Gastroesophageal sphincter (tissue), 4 donors: ENCODE results near the gene SUCLG2. TPM values are rescaled to one million over a fixed set of nuclear protein-coding genes. Genes with fewer than 3 reads are reported as not detected.
A peak's percentile ranks its signal among the peaks of the same experiment; 100 is the strongest.

ENCODE experiments used
- ATAC-seq: fragments of 150-250 bp; one replicate; pipeline ENCODE4 v1.9.1; 2016; ENCODE audit warnings: mild to moderate bottlenecking, moderate library complexity
- H3K27ac ChIP-seq, 4 donors: fragments of 200-600 bp; sonication (generic) in 3 of 4; 1 replicate in 3 of 4; 2 replicates in 1 of 4; pipeline ENCODE4 v1.5.1; 2016 to 2019
- H3K27me3 ChIP-seq: fragments of 200-600 bp; sonication (generic); one replicate; pipeline ENCODE4 v1.5.1; 2019
- H3K36me3 ChIP-seq, 2 donors: fragments of 200-600 bp; sonication (generic); one replicate each; pipeline ENCODE4 v1.5.1; 2019; ENCODE audit warnings: control low read depth in 1 of 2
- H3K4me1 ChIP-seq, 3 donors: fragments of 200-600 bp; sonication (generic); 1 replicate in 2 of 3; 2 replicates in 1 of 3; pipeline ENCODE4 v1.5.1; 2016 to 2019; ENCODE audit warnings: control low read depth in 2 of 3
- H3K4me3 ChIP-seq, 2 donors: fragments of 200-600 bp; sonication (generic); one replicate each; pipeline ENCODE4 v1.5.1; 2019; ENCODE audit warnings: mild to moderate bottlenecking in 1 of 2, moderate library complexity in 1 of 2
- H3K9me3 ChIP-seq, 3 donors: fragments of 200-600 bp; sonication (generic); one replicate each; pipeline ENCODE4 v1.5.1; 2017 to 2019; ENCODE audit warnings: control low read depth in 2 of 3
- CTCF ChIP-seq, 4 experiments: fragments of 200-600 bp in 2 of 4; fragments of 450-650 bp in 2 of 4; sonication (generic) in 1 of 4; IDR thresholded peaks; one replicate each; pipeline ENCODE4 v1.5.1; 2017 to 2019; ENCODE audit warnings: antibody characterized with exemption in 4 of 4, mild to moderate bottlenecking in 2 of 4, moderate library complexity in 2 of 4
- EP300 ChIP-seq: sonication (generic); formaldehyde crosslinking; IDR thresholded peaks from one replicate; pipeline ENCODE4 v1.6.1; 2017; ENCODE audit warnings: antibody characterized with exemption, mild to moderate bottlenecking
- POLR2A ChIP-seq, 2 donors: fragments of 450-650 bp; IDR thresholded peaks; one replicate each; pipeline ENCODE4 v1.6.1; 2017; ENCODE audit warnings: antibody characterized with exemption in 2 of 2, mild to moderate bottlenecking in 2 of 2, moderate library complexity in 1 of 2
- POLR2AphosphoS5 ChIP-seq: sonication (generic); formaldehyde crosslinking; IDR thresholded peaks from one replicate; pipeline ENCODE4 v1.6.1; 2017; ENCODE audit warnings: antibody characterized with exemption
- WGBS, 2 donors: methylation state at CpG; one replicate each; pipeline ENCODE4 v1.1.5; 2018; ENCODE audit warnings: low coverage in 1 of 2; 5-methylcytosine and 5-hydroxymethylcytosine counted together
- total RNA-seq, 4 donors: library from RNA; depleted of rRNA; stranded (reverse); fragments of >200 nt; gene quantifications; one replicate each; pipeline ENCODE4 v1.1.0, GENCODE V29; 2016

The SUCLG2 gene
- total RNA-seq, 4 donors from 2014 or later = 53.3 to 79.4 (median 69.8) TPM

- 75 to 80% methylated on average over 3 of the region's 3 CpGs for WGBS, 2 donors
- TF ChIP-seq POLR2AphosphoS5 (no peak), POLR2A (IDR thresholded peaks at IDR 0.05) (no peak), CTCF (IDR thresholded peaks at IDR 0.05) (no peak), EP300 (no peak)
- Histone ChIP-seq H3K4me3 (no peak overlapping the region), H3K27me3 (no peaks in the 10 kb centered on the region), H3K9me3 (no peaks in the 10 kb centered on the region), H3K4me1 (peaks cover 0 to 6% (median 0%) of the 10 kb centered on the region in 3 donors), H3K27ac (no peak overlapping the region), H3K36me3 (no peaks in the 10 kb centered on the region)
- ATAC-seq = no peak
Observed at GRCh38 chr3:67564008-67564407, 90.4 kb downstream of the SUCLG2 start.

DNA sequence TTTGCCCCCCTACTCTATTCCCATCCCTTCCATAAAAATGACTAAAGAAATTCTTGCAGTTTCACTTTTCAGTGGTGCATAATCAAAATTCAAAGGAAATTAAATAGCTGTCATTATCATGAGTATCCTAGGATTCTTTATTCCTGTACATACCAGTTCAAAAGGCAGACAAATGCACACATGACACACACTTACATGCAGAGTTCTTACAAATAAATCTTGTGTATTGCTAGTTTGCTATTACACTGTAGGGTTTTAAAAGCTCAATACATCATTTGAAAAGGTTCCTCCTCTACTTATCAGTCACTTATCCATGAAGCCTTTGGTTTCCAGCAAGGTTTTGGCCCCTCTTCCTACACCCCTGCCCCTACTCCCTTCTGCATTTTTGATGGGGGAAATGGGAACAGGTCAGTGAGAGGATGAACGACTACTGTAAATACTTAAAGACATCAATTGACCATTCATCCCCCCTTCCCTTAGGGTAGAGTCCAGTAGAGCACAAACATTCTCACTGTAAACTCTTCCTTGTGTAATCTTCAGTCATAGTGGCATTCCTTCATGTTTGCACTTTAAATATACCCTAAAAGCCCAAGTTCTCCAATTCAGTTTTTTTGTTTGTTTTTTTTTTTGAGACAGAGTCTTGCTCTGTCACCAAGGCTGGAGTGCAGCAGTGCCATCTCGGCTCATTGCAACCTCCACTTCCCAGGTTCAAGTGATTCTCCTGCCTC is 92.6 kb downstream of the SUCLG2 start:
- 65 to 75% methylated on average over 2 of the region's 2 CpGs for WGBS, 2 donors
- H3K36me3 ChIP-seq = peaks cover 0 to 3% of the 10 kb centered on the region in 2 donors
- H3K4me3 ChIP-seq = no peak overlapping the region
- no peaks in the 10 kb centered on the region for H3K9me3 ChIP-seq
- no peaks in the 10 kb centered on the region for H3K27me3 ChIP-seq
- no peak overlapping the region for H3K27ac ChIP-seq
- H3K4me1 ChIP-seq = peaks cover 0 to 6% (median 0%) of the 10 kb centered on the region in 3 donors
- TF ChIP-seq POLR2AphosphoS5 = no peak
- TF ChIP-seq POLR2A (IDR thresholded peaks at IDR 0.05) = no peak
- no peak for TF ChIP-seq CTCF (IDR thresholded peaks at IDR 0.05)
- TF ChIP-seq EP300 = no peak
- no peak for ATAC-seq

DNA sequence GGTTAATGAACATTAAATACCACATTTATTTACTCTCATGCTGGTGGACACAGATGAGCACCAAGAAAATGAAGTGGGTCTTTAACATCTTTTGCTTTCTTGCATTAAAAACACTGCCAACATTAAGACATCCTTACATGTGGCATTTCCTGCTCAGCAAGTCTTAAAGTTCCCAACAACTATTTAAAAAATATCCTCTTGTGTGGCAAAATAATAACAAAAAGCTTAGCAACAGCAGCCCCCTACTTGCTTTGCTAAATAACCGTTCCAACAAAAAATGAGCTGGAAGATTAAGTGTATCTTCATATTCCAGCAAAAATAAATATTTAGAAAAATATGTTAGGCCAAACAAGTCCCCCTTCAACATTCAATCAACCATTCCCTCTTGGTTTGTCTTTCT is 93.1 kb downstream of the SUCLG2 start:
- H3K27me3 ChIP-seq = no peaks in the 10 kb centered on the region
- no peak overlapping the region for H3K4me3 ChIP-seq
- H3K9me3 ChIP-seq = no peaks in the 10 kb centered on the region
- TF ChIP-seq POLR2AphosphoS5 (no peak), EP300 (no peak), POLR2A (IDR thresholded peaks at IDR 0.05) (no peak), CTCF (IDR thresholded peaks at IDR 0.05) (no peak)
- 0 to 11% methylated on average over 1 of the region's 1 CpG for WGBS, 2 donors
- H3K27ac ChIP-seq = no peak overlapping the region
- peaks cover 0 to 6% (median 0%) of the 10 kb centered on the region in 3 donors for H3K4me1 ChIP-seq
- peaks cover 0 to 3% of the 10 kb centered on the region in 2 donors for H3K36me3 ChIP-seq
- ATAC-seq = no peak

DNA sequence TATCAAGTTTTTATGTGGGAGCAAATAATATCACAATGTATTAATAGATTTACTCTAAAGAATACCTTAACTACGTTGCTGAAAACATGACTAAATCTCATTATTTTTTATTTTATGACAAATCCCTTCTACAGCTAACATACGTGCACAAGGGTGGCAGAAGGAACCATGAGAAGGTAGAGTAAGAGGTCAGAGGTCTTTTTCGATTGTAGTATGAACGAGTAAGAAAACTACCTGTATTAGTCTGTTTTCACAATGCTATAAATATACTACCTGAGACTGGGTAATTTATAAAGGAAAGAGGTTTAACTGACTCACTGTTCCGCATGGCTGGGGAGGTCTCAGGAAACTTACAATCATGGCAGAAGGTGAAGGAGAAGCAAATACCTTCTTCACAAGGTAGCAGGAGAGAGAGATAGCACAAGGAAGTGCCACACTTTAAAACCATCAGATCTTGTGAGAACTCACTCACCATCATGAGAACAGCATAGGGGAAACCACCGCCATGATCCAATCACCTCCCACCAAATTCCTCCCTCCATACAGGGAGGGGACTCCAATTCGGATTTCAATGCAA is 95.3 kb downstream of the SUCLG2 start:
- Histone ChIP-seq H3K27ac (no peak overlapping the region), H3K4me1 (peaks cover 0 to 6% (median 0%) of the 10 kb centered on the region in 3 donors), H3K36me3 (peaks cover 0 to 3% of the 10 kb centered on the region in 2 donors), H3K4me3 (no peak overlapping the region), H3K27me3 (no peaks in the 10 kb centered on the region), H3K9me3 (no peaks in the 10 kb centered on the region)
- WGBS, 2 donors = 92 to 94% methylated on average over 6 to 7 of the region's 7 CpGs
- TF ChIP-seq POLR2A (IDR thresholded peaks at IDR 0.05) (no peak), EP300 (no peak), CTCF (IDR thresholded peaks at IDR 0.05) (no peak), POLR2AphosphoS5 (no peak)
- no peak for ATAC-seq

DNA sequence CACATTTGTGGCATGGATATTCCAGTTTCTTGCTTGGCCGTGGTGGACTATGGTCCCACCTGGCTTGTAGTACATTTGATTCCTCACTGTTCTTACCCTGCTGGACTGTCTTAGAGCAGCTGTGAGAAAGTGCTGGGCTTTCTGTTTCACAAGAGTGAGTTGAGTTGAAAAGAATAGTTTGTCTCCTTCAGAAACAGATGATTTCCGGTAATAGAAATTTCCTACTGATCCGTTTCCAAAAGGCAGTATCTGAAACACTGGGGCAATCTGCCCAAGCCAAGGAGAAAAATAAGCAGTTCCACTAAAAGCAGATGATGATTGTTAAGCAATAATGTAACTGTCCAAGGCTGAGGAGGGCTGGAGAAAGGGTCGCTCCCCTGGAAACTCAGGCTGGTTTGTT is 96.0 kb downstream of the SUCLG2 start:
- peak; percentile 83 for ATAC-seq
- Histone ChIP-seq H3K27me3 (no peaks in the 10 kb centered on the region), H3K9me3 (no peaks in the 10 kb centered on the region), H3K4me1 (peaks cover 0 to 6% (median 0%) of the 10 kb centered on the region in 3 donors), H3K27ac (no peak overlapping the region), H3K4me3 (no peak overlapping the region), H3K36me3 (peaks cover 0 to 3% of the 10 kb centered on the region in 2 donors)
- TF ChIP-seq POLR2A (IDR thresholded peaks at IDR 0.05) = no peak
- no peak for TF ChIP-seq CTCF (IDR thresholded peaks at IDR 0.05)
- TF ChIP-seq EP300 = no peak
- no peak for TF ChIP-seq POLR2AphosphoS5
- 74 to 87% methylated on average over 4 of the region's 4 CpGs for WGBS, 2 donors
